GM23338 (cell line): Measurements from ENCODE around the gene SRGAP1. TPM values are rescaled to one million over a fixed set of nuclear protein-coding genes. Genes with fewer than 3 reads are reported as not detected.

Experiments
- ATAC-seq: fragments of 200-7000 bp; cut with Tn5 transposase; 3 replicates; pipeline ENCODE4 v1.9.1; 2020
- DNase-seq: peaks from one replicate; pipeline ENCODE4 v3.0.0-alpha.2; 2015; ENCODE audit warnings: low spot score
- H2AFZ ChIP-seq: fragments of 200-600 bp; sonication (generic); 2 replicates; pipeline ENCODE4 v1.8.0; 2016; ENCODE audit warnings: antibody characterized with exemption, mild to moderate bottlenecking, moderate library complexity
- H3F3A ChIP-seq: fragments of 200-600 bp; sonication (generic); replicated peaks from 2 replicates; pipeline ENCODE4 v1.8.0; 2017; ENCODE audit warnings: antibody characterized with exemption, mixed run types, low read depth
- H3K27ac ChIP-seq: fragments of 200-600 bp; sonication (generic); 2 replicates; pipeline ENCODE4 v1.6.1; 2016; ENCODE audit warnings: low read depth
- H3K27me3 ChIP-seq: fragments of 200-600 bp; sonication (generic); 2 replicates; pipeline ENCODE4 v1.8.0; 2016; ENCODE audit warnings: mild to moderate bottlenecking, mixed run types, moderate library complexity; ENCODE audit not compliant: insufficient read depth
- H3K36me3 ChIP-seq: fragments of 200-600 bp; sonication (generic); 2 replicates; pipeline ENCODE4 v1.8.0; 2016; ENCODE audit warnings: mild to moderate bottlenecking; ENCODE audit not compliant: insufficient read depth
- H3K4me1 ChIP-seq: fragments of 200-600 bp; sonication (generic); 2 replicates; pipeline ENCODE4 v1.8.0; 2016; ENCODE audit warnings: mild to moderate bottlenecking, moderate library complexity; ENCODE audit not compliant: insufficient read depth
- H3K4me2 ChIP-seq: fragments of 200-600 bp; sonication (generic); 2 replicates; pipeline ENCODE4 v1.7.1; 2017; ENCODE audit warnings: mixed run types
- H3K4me3 ChIP-seq: fragments of 200-600 bp; sonication (generic); 2 replicates; pipeline ENCODE4 v1.6.1; 2016; ENCODE audit warnings: mixed run types
- H3K79me2 ChIP-seq: fragments of 200-600 bp; sonication (generic); replicated peaks from 2 replicates; pipeline ENCODE4 v1.8.0; 2017; ENCODE audit warnings: mild to moderate bottlenecking; ENCODE audit not compliant: insufficient read depth
- H3K9me2 ChIP-seq: fragments of 200-600 bp; sonication (generic); 2 replicates; pipeline ENCODE4 v1.8.0; 2017; ENCODE audit not compliant: insufficient read depth
- H4K20me1 ChIP-seq: fragments of 200-600 bp; sonication (generic); replicated peaks from 2 replicates; pipeline ENCODE4 v1.8.0; 2017; ENCODE audit warnings: mild to moderate bottlenecking; ENCODE audit not compliant: insufficient read depth
- H3K27ac Mint-ChIP-seq: 2 replicates; pipeline ENCODE4 v1.8.0; 2020; ENCODE audit warnings: inconsistent platforms, mild to moderate bottlenecking, moderate library complexity, mixed read lengths
- H3K27me3 Mint-ChIP-seq: 3 replicates; pipeline ENCODE4 v1.8.0; 2022; ENCODE audit warnings: low read depth, mild to moderate bottlenecking, moderate library complexity, mixed read lengths, inconsistent platforms; ENCODE audit not compliant: insufficient read depth, poor library complexity
- H3K36me3 Mint-ChIP-seq: 3 replicates; pipeline ENCODE4 v1.8.0; 2021; ENCODE audit warnings: low read depth, mild to moderate bottlenecking, inconsistent platforms, moderate library complexity, mixed read lengths
- H3K4me1 Mint-ChIP-seq: 3 replicates; pipeline ENCODE4 v1.8.0; 2020; ENCODE audit warnings: mild to moderate bottlenecking, inconsistent platforms, mixed read lengths
- H3K4me3 Mint-ChIP-seq: 3 replicates; pipeline ENCODE4 v1.8.0; 2021; ENCODE audit warnings: moderate library complexity, mild to moderate bottlenecking, inconsistent platforms, mixed read lengths
- H3K9me3 Mint-ChIP-seq: 3 replicates; pipeline ENCODE4 v1.8.0; 2020; ENCODE audit warnings: moderate library complexity, mild to moderate bottlenecking, inconsistent platforms, mixed read lengths
- CREB1 ChIP-seq: fragments of 250-450 bp; sonication (Bioruptor Pico); IDR thresholded peaks from 2 replicates; pipeline ENCODE4 v1.5.0; 2020; ENCODE audit warnings: low read depth, mild to moderate bottlenecking, moderate library complexity
- EZH2 ChIP-seq: fragments of 200-600 bp; sonication (generic); IDR thresholded peaks from one replicate; pipeline ENCODE4 v1.8.0; 2017; ENCODE audit warnings: antibody characterized with exemption, mild to moderate bottlenecking, low read depth; ENCODE audit not compliant: unreplicated experiment
- EZH2phosphoT487 ChIP-seq: fragments of 200-600 bp; sonication (generic); IDR thresholded peaks from one replicate; pipeline ENCODE4 v1.8.1; 2018; ENCODE audit warnings: antibody characterized with exemption; ENCODE audit not compliant: unreplicated experiment
- JUNB ChIP-seq: IDR thresholded peaks from one replicate; pipeline ENCODE4 v1.6.1; 2016; ENCODE audit warnings: antibody characterized with exemption; ENCODE audit not compliant: unreplicated experiment
- NANOG ChIP-seq: IDR thresholded peaks from 2 replicates; pipeline ENCODE4 v1.6.1; 2016; ENCODE audit warnings: antibody characterized with exemption, borderline replicate concordance
- POLR2AphosphoS5 ChIP-seq: IDR thresholded peaks from 2 replicates; pipeline ENCODE4 v1.6.1; 2016; ENCODE audit warnings: antibody characterized with exemption, low read depth
- STAT1 ChIP-seq: IDR thresholded peaks from one replicate; pipeline ENCODE4 v1.6.1; 2016; ENCODE audit warnings: antibody characterized with exemption; ENCODE audit not compliant: unreplicated experiment
- ZNF114 ChIP-seq: fragments of 250-450 bp; sonication (Bioruptor Pico); IDR thresholded peaks from 2 replicates; pipeline ENCODE4 v1.5.0; 2020; ENCODE audit warnings: mild to moderate bottlenecking, moderate library complexity
- ZNF331 ChIP-seq: fragments of 250-450 bp; sonication (Bioruptor Pico); IDR thresholded peaks from 2 replicates; pipeline ENCODE4 v1.5.0; 2020; ENCODE audit warnings: low read depth, mild to moderate bottlenecking, moderate library complexity
- polyA plus RNA-seq: library from polyadenylated mRNA; unstranded; fragments of >200 nt; fragmentation: Nextera tagmentation; extraction: Ambion mirVana; gene quantifications from 2 replicates; pipeline ENCODE4 v1.2.1, GENCODE V29; 2016
- total RNA-seq: library from RNA; depleted of rRNA; stranded (reverse); fragments of >200 nt; shearing (Covaris generic); gene quantifications from 2 replicates; pipeline ENCODE4 v1.2.3, GENCODE V29; 2014
- TF ChIP-seq, protein P1 (sequence below), 2 experiments: fragments of 200-600 bp in 1 of 2; sonication (generic) in 1 of 2; conservative IDR thresholded peaks; 2 replicates each; pipeline versions ENCODE4 v1.5.1 to v1.6.1; 2016 to 2017; ENCODE audit warnings: antibody characterized with exemption in 2 of 2, low read depth in 2 of 2, mild to moderate bottlenecking in 2 of 2, moderate library complexity in 1 of 2
- TF ChIP-seq, protein P2 (sequence below): fragments of 250-450 bp; sonication (Bioruptor Pico); IDR thresholded peaks from 2 replicates; pipeline ENCODE4 v1.5.0; 2020; ENCODE audit warnings: mild to moderate bottlenecking, moderate library complexity
- TF ChIP-seq, protein P3 (sequence below): IDR thresholded peaks from 2 replicates; pipeline ENCODE4 v1.6.1; 2016; ENCODE audit warnings: antibody characterized with exemption
- TF ChIP-seq, protein P4 (sequence below): IDR thresholded peaks from one replicate; pipeline ENCODE4 v1.6.1; 2018; ENCODE audit warnings: antibody characterized with exemption; ENCODE audit not compliant: unreplicated experiment

SRGAP1 gene
- total and polyA plus RNA-seq, 2 experiments from 2014 or later = 6.1 to 8.1 TPM

DNA sequence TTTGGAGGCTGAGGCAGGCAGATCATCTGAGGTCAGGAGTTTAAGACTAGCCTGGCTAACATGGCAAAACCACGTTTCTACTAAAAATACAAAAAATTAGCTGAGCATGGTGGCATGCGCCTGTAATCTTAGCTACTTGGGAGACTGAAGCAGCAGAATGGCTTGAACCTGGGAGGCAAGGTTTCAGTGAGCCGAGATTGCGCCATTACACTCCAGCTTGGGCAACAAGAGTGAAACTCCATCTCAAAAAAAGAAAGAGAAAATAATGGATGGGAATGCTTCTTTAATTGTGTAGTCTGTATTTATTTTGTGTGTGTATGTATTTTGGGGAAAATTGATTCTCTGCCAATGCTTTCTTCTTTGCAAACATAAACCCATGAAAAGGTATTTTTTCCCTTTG lies 32.5 kb downstream of the SRGAP1 start:
- Mint-ChIP-seq H3K27ac (no peak overlapping the region; the same call in 1 of the 2 replicates), H3K9me3 (no peaks in the 10 kb centered on the region), H3K4me1 (no peaks in the 10 kb centered on the region; the same call in 1 of the 3 replicates), H3K4me3 (no peak overlapping the region), H3K36me3 (no peaks in the 10 kb centered on the region), H3K27me3 (no peaks in the 10 kb centered on the region)
- DNase-seq (no peak), ATAC-seq (no peak)
- TF ChIP-seq EZH2 (no peak), STAT1 (no peak), NANOG (no peak), ZNF331 (CRISPR knock-in tag) (no peak), ZNF114 (CRISPR knock-in tag) (no peak), CREB1 (CRISPR knock-in tag) (no peak), JUNB (no peak), POLR2AphosphoS5 (no peak), EZH2phosphoT487 (no peak)
- TF ChIP-seq, protein P1, sequence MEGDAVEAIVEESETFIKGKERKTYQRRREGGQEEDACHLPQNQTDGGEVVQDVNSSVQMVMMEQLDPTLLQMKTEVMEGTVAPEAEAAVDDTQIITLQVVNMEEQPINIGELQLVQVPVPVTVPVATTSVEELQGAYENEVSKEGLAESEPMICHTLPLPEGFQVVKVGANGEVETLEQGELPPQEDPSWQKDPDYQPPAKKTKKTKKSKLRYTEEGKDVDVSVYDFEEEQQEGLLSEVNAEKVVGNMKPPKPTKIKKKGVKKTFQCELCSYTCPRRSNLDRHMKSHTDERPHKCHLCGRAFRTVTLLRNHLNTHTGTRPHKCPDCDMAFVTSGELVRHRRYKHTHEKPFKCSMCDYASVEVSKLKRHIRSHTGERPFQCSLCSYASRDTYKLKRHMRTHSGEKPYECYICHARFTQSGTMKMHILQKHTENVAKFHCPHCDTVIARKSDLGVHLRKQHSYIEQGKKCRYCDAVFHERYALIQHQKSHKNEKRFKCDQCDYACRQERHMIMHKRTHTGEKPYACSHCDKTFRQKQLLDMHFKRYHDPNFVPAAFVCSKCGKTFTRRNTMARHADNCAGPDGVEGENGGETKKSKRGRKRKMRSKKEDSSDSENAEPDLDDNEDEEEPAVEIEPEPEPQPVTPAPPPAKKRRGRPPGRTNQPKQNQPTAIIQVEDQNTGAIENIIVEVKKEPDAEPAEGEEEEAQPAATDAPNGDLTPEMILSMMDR (conservative IDR thresholded peaks at IDR 0.05; ENCODE audit: low read depth in 2 of 2) = no peak
- TF ChIP-seq, protein P2, sequence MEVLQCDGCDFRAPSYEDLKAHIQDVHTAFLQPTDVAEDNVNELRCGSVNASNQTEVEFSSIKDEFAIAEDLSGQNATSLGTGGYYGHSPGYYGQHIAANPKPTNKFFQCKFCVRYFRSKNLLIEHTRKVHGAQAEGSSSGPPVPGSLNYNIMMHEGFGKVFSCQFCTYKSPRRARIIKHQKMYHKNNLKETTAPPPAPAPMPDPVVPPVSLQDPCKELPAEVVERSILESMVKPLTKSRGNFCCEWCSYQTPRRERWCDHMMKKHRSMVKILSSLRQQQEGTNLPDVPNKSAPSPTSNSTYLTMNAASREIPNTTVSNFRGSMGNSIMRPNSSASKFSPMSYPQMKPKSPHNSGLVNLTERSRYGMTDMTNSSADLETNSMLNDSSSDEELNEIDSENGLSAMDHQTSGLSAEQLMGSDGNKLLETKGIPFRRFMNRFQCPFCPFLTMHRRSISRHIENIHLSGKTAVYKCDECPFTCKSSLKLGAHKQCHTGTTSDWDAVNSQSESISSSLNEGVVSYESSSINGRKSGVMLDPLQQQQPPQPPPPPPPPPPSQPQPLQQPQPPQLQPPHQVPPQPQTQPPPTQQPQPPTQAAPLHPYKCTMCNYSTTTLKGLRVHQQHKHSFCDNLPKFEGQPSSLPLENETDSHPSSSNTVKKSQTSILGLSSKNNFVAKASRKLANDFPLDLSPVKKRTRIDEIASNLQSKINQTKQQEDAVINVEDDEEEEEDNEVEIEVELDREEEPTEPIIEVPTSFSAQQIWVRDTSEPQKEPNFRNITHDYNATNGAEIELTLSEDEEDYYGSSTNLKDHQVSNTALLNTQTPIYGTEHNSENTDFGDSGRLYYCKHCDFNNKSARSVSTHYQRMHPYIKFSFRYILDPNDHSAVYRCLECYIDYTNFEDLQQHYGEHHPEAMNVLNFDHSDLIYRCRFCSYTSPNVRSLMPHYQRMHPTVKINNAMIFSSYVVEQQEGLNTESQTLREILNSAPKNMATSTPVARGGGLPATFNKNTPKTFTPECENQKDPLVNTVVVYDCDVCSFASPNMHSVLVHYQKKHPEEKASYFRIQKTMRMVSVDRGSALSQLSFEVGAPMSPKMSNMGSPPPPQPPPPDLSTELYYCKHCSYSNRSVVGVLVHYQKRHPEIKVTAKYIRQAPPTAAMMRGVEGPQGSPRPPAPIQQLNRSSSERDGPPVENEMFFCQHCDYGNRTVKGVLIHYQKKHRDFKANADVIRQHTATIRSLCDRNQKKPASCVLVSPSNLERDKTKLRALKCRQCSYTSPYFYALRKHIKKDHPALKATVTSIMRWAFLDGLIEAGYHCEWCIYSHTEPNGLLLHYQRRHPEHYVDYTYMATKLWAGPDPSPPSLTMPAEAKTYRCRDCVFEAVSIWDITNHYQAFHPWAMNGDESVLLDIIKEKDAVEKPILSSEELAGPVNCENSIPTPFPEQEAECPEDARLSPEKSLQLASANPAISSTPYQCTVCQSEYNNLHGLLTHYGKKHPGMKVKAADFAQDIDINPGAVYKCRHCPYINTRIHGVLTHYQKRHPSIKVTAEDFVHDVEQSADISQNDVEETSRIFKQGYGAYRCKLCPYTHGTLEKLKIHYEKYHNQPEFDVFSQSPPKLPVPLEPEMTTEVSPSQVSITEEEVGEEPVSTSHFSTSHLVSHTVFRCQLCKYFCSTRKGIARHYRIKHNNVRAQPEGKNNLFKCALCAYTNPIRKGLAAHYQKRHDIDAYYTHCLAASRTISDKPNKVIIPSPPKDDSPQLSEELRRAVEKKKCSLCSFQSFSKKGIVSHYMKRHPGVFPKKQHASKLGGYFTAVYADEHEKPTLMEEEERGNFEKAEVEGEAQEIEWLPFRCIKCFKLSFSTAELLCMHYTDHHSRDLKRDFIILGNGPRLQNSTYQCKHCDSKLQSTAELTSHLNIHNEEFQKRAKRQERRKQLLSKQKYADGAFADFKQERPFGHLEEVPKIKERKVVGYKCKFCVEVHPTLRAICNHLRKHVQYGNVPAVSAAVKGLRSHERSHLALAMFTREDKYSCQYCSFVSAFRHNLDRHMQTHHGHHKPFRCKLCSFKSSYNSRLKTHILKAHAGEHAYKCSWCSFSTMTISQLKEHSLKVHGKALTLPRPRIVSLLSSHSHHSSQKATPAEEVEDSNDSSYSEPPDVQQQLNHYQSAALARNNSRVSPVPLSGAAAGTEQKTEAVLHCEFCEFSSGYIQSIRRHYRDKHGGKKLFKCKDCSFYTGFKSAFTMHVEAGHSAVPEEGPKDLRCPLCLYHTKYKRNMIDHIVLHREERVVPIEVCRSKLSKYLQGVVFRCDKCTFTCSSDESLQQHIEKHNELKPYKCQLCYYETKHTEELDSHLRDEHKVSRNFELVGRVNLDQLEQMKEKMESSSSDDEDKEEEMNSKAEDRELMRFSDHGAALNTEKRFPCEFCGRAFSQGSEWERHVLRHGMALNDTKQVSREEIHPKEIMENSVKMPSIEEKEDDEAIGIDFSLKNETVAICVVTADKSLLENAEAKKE (CRISPR knock-in tag) = no peak
- TF ChIP-seq, protein P3, sequence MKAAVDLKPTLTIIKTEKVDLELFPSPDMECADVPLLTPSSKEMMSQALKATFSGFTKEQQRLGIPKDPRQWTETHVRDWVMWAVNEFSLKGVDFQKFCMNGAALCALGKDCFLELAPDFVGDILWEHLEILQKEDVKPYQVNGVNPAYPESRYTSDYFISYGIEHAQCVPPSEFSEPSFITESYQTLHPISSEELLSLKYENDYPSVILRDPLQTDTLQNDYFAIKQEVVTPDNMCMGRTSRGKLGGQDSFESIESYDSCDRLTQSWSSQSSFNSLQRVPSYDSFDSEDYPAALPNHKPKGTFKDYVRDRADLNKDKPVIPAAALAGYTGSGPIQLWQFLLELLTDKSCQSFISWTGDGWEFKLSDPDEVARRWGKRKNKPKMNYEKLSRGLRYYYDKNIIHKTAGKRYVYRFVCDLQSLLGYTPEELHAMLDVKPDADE = no peak
- TF ChIP-seq, protein P4, sequence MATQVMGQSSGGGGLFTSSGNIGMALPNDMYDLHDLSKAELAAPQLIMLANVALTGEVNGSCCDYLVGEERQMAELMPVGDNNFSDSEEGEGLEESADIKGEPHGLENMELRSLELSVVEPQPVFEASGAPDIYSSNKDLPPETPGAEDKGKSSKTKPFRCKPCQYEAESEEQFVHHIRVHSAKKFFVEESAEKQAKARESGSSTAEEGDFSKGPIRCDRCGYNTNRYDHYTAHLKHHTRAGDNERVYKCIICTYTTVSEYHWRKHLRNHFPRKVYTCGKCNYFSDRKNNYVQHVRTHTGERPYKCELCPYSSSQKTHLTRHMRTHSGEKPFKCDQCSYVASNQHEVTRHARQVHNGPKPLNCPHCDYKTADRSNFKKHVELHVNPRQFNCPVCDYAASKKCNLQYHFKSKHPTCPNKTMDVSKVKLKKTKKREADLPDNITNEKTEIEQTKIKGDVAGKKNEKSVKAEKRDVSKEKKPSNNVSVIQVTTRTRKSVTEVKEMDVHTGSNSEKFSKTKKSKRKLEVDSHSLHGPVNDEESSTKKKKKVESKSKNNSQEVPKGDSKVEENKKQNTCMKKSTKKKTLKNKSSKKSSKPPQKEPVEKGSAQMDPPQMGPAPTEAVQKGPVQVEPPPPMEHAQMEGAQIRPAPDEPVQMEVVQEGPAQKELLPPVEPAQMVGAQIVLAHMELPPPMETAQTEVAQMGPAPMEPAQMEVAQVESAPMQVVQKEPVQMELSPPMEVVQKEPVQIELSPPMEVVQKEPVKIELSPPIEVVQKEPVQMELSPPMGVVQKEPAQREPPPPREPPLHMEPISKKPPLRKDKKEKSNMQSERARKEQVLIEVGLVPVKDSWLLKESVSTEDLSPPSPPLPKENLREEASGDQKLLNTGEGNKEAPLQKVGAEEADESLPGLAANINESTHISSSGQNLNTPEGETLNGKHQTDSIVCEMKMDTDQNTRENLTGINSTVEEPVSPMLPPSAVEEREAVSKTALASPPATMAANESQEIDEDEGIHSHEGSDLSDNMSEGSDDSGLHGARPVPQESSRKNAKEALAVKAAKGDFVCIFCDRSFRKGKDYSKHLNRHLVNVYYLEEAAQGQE = no peak
- H2AFZ ChIP-seq = no peak overlapping the region
- H3K27ac ChIP-seq = no peak overlapping the region
- H3K9me2 ChIP-seq = no peaks in the 10 kb centered on the region
- H4K20me1 ChIP-seq = no peaks in the 10 kb centered on the region
- no peaks in the 10 kb centered on the region for H3K36me3 ChIP-seq
- peaks cover 5% of the 10 kb centered on the region for H3K79me2 ChIP-seq
- H3K4me2 ChIP-seq = no peak overlapping the region
- no peaks in the 10 kb centered on the region for H3F3A ChIP-seq
- H3K4me3 ChIP-seq = no peak overlapping the region
- no peaks in the 10 kb centered on the region for H3K4me1 ChIP-seq
- H3K27me3 ChIP-seq = no peaks in the 10 kb centered on the region
